Keratinocyte (primary cell): ENCODE results near the gene DDX50.

ENCODE experiments used
- CTCF ChIP-seq, 3 experiments: IDR thresholded peaks in 1 of 3; conservative IDR thresholded peaks in 1 of 3; optimal IDR thresholded peaks in 1 of 3; 2 replicates in 2 of 3; 3 replicates in 1 of 3; pipeline versions ENCODE3 to v1.5.1; 2011; ENCODE audit warnings: low read length in 3 of 3, mild to moderate bottlenecking in 3 of 3, moderate library complexity in 2 of 3, control low read depth in 1 of 3, inconsistent platforms in 1 of 3; ENCODE audit not compliant: insufficient read depth in 2 of 3; ENCODE audit errors: extremely low read depth in 1 of 3
- EZH2 ChIP-seq: IDR thresholded peaks from one replicate; pipeline ENCODE4 v1.6.1; 2012; ENCODE audit warnings: inconsistent platforms, mild to moderate bottlenecking, low read length, moderate library complexity

GRCh38 chr10:68895041-68895440 is 6.1 kb upstream of the DDX50 start:
- TF ChIP-seq CTCF (optimal IDR thresholded peaks at IDR 0.05 in 1 of 3, IDR thresholded peaks at IDR 0.05 in 1 of 3, conservative IDR thresholded peaks at IDR 0.05 in 1 of 3; ENCODE audit: extremely low read depth in 1 of 3, insufficient read depth in 2 of 3, low read length in 3 of 3) (no peak), EZH2 (no peak)
